CD4-positive, alpha-beta T cell (primary cell): ENCODE measurements around the gene ABCC4. TPM values are rescaled to one million over a fixed set of nuclear protein-coding genes. Genes with fewer than 3 reads are reported as not detected.

Experiments
- ATAC-seq: fragments of 200-7000 bp; cut with Tn5 transposase; one replicate; pipeline ENCODE4 v1.10.0; 2022; ENCODE audit warnings: mild to moderate bottlenecking; ENCODE audit not compliant: poor library complexity
- CTCF ChIA-PET: fragments of 350-600 bp; sonication (Branson Sonifier 250); formaldehyde crosslinking; loops from one replicate; lab custom pipeline; 2021; ENCODE audit warnings: antibody characterized with exemption, inconsistent platforms; lab: Charles Lee
- POLR2A ChIA-PET: fragments of 350-600 bp; sonication (Branson Sonifier 250); formaldehyde crosslinking; loops from one replicate; lab custom pipeline; 2021; ENCODE audit warnings: antibody characterized with exemption, inconsistent platforms; lab: Charles Lee
- DNase-seq, 14 experiments: peaks; one replicate each; pipeline ENCODE4 v3.0.0-alpha.2; 2013 to 2020; ENCODE audit warnings: mixed read lengths in 2 of 14
- H3K27ac ChIP-seq, 2 donors: one replicate each; pipeline versions ENCODE4 v1.5.1 to v1.7.0; 2013; ENCODE audit warnings: low read length in 2 of 2, low read depth in 1 of 2, mild to moderate bottlenecking in 1 of 2
- H3K27me3 ChIP-seq, 2 experiments: 1 replicate in 1 of 2; 2 replicates in 1 of 2; pipeline versions ENCODE4 v1.6.1 to v1.7.0; 2013; ENCODE audit warnings: low read length in 2 of 2, control low read depth in 1 of 2, mild to moderate bottlenecking in 1 of 2, moderate library complexity in 1 of 2; ENCODE audit not compliant: insufficient read depth in 2 of 2, control insufficient read depth in 1 of 2
- H3K36me3 ChIP-seq: one replicate; pipeline ENCODE4 v1.6.1; 2013; ENCODE audit warnings: low read length, control low read depth; ENCODE audit not compliant: insufficient read depth
- H3K4me1 ChIP-seq: one replicate; pipeline ENCODE4 v1.6.1; 2013; ENCODE audit warnings: low read length, control low read depth; ENCODE audit not compliant: insufficient read depth
- H3K4me3 ChIP-seq: one replicate; pipeline ENCODE4 v1.5.1; 2013; ENCODE audit warnings: mild to moderate bottlenecking, low read length, moderate library complexity
- H3K9me3 ChIP-seq, 2 experiments: 1 replicate in 1 of 2; 2 replicates in 1 of 2; pipeline versions ENCODE4 v1.6.1 to v1.7.0; 2013; ENCODE audit warnings: low read length in 2 of 2, mild to moderate bottlenecking in 2 of 2, control low read depth in 1 of 2, moderate library complexity in 1 of 2; ENCODE audit not compliant: control insufficient read depth in 1 of 2, insufficient read depth in 1 of 2
- H3K27ac Mint-ChIP-seq: one replicate; pipeline ENCODE4 v1.8.0; 2020; ENCODE audit warnings: mixed read lengths
- H3K27me3 Mint-ChIP-seq: one replicate; pipeline ENCODE4 v1.8.0; 2021; ENCODE audit warnings: mixed read lengths
- H3K36me3 Mint-ChIP-seq: one replicate; pipeline ENCODE4 v1.8.0; 2021; ENCODE audit warnings: low read depth, mixed read lengths
- H3K4me1 Mint-ChIP-seq: one replicate; pipeline ENCODE4 v1.8.0; 2021; ENCODE audit warnings: low read depth, mixed read lengths
- H3K4me3 Mint-ChIP-seq: one replicate; pipeline ENCODE4 v1.8.0; 2020; ENCODE audit warnings: mild to moderate bottlenecking, mixed read lengths
- H3K9me3 Mint-ChIP-seq: one replicate; pipeline ENCODE4 v1.8.0; 2020; ENCODE audit warnings: mixed read lengths
- CTCF ChIP-seq: fragments of 200-600 bp; IDR thresholded peaks from one replicate; pipeline ENCODE4 v1.8.0; 2022; ENCODE audit warnings: antibody characterized with exemption, mild to moderate bottlenecking
- intact Hi-C, 2 experiments: fragments of 100-400 bp; cut with DNase I in 1 of 2; cut with micrococcal nuclease in 1 of 2; formaldehyde crosslinking; loops; one replicate each; pipeline versions ENCODE4 v1.15.1 to v1.9.0; 2023 to 2025; cut with DNase I, micrococcal nuclease
- total RNA-seq, 174 experiments: library from RNA in 2 of 174; stranded (reverse) in 2 of 174; gene quantifications; one replicate each; pipeline ENCODE4 v1.2.3 and lab custom pipeline; 2021 to 2026

The ABCC4 gene
- total RNA-seq, 2 experiments from 2014 or later: 4.0 to 4.4 TPM

- ATAC-seq (no peak), DNase-seq (no peak)
- Histone ChIP-seq H3K36me3 (peaks cover 2% of the 10 kb centered on the region), H3K27me3 (no peaks in the 10 kb centered on the region), H3K9me3 (no peaks in the 10 kb centered on the region), H3K4me3 (no peak overlapping the region), H3K4me1 (no peaks in the 10 kb centered on the region), H3K27ac (no peak overlapping the region)
- H3K27ac Mint-ChIP-seq: no peak overlapping the region
- intact Hi-C loops: no loop called here
- no peak overlapping the region for H3K4me3 Mint-ChIP-seq
- ChIA-PET POLR2A (no interaction called here), CTCF (no interaction called here)
- TF ChIP-seq CTCF: no peak
- no peaks in the 10 kb centered on the region for H3K27me3 Mint-ChIP-seq
- no peaks in the 10 kb centered on the region for H3K4me1 Mint-ChIP-seq
- peaks cover 28% of the 10 kb centered on the region for H3K36me3 Mint-ChIP-seq
- no peaks in the 10 kb centered on the region for H3K9me3 Mint-ChIP-seq
Observed at GRCh38 chr13:95133498-95133897, 167.8 kb downstream of the ABCC4 start.

- intact Hi-C loops: no loop called here
- H3K27me3 Mint-ChIP-seq: no peaks in the 10 kb centered on the region
- H3K4me1 Mint-ChIP-seq: no peaks in the 10 kb centered on the region
- ATAC-seq: no peak
- no peak for TF ChIP-seq CTCF
- DNase-seq: no peak
- H3K27me3 ChIP-seq: no peaks in the 10 kb centered on the region
- ChIA-PET POLR2A (no interaction called here), CTCF (no interaction called here)
- H3K4me3 ChIP-seq: no peak overlapping the region
- peaks cover 24% of the 10 kb centered on the region for H3K36me3 Mint-ChIP-seq
- no peak overlapping the region for H3K4me3 Mint-ChIP-seq
- H3K36me3 ChIP-seq: peaks cover 2% of the 10 kb centered on the region
- no peak overlapping the region for H3K27ac Mint-ChIP-seq
- H3K9me3 ChIP-seq: no peaks in the 10 kb centered on the region
- H3K27ac ChIP-seq: no peak overlapping the region
- H3K9me3 Mint-ChIP-seq: no peaks in the 10 kb centered on the region
- H3K4me1 ChIP-seq: no peaks in the 10 kb centered on the region
Observed at GRCh38 chr13:95129004-95129403, 172.2 kb downstream of the ABCC4 start.

- H3K4me3 ChIP-seq: no peak overlapping the region
- H3K36me3 Mint-ChIP-seq: peaks cover 23% of the 10 kb centered on the region
- ChIA-PET POLR2A (no interaction called here), CTCF (no interaction called here)
- no peaks in the 10 kb centered on the region for H3K27me3 ChIP-seq
- no peaks in the 10 kb centered on the region for H3K4me1 Mint-ChIP-seq
- H3K27me3 Mint-ChIP-seq: no peaks in the 10 kb centered on the region
- H3K27ac Mint-ChIP-seq: no peak overlapping the region
- H3K4me3 Mint-ChIP-seq: no peak overlapping the region
- no peak for TF ChIP-seq CTCF
- DNase-seq (no peak), ATAC-seq (no peak)
- H3K9me3 Mint-ChIP-seq: no peaks in the 10 kb centered on the region
- H3K9me3 ChIP-seq: no peaks in the 10 kb centered on the region
- peaks cover 2% of the 10 kb centered on the region for H3K36me3 ChIP-seq
- H3K4me1 ChIP-seq: no peaks in the 10 kb centered on the region
- intact Hi-C loops: no loop called here
- H3K27ac ChIP-seq: no peak overlapping the region
Observed at GRCh38 chr13:95128045-95128643, 173.1 kb downstream of the ABCC4 start.
